ENCODE data around the gene ARHGEF6. TPM values are rescaled to one million over a fixed set of nuclear protein-coding genes. Genes with fewer than 3 reads are reported as not detected.
"Not testable (repeated sequence)": the region's sequence is repeated elsewhere in the genome, so short reads cannot be mapped to it uniquely, and the experiment has no call there.

Gene ARHGEF6
- total RNA-seq, 1 donor from 2014 or later, result 8.7 TPM

DNA sequence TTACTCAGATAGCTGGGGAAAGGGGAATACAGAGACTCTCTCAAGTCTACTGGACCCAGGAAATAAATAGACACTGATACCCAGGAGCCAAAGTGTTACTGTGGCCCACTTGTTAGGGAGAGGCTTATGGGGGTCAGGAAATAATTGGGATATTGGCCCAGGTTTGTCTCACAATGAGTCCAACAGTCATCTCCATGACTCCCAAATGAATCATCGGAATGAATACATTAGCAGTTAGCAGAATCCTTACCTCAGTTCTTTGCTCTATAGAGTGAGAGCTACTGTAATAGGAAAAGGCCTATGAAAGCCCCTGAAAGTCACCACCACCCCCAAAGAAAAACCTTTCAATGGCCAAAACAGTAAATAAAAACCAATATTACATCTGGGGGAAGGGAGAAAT is 42.4 kb upstream of the ARHGEF6 start:
- no peak overlapping the region for H3K4me3 Mint-ChIP-seq (ENCODE audit: unreplicated experiment)
- H3K27ac Mint-ChIP-seq (ENCODE audit: unreplicated experiment), result no peak overlapping the region
- DNase-seq (ENCODE audit: extremely low spot score, unreplicated experiment), result no peak
- TF ChIP-seq, protein P1, sequence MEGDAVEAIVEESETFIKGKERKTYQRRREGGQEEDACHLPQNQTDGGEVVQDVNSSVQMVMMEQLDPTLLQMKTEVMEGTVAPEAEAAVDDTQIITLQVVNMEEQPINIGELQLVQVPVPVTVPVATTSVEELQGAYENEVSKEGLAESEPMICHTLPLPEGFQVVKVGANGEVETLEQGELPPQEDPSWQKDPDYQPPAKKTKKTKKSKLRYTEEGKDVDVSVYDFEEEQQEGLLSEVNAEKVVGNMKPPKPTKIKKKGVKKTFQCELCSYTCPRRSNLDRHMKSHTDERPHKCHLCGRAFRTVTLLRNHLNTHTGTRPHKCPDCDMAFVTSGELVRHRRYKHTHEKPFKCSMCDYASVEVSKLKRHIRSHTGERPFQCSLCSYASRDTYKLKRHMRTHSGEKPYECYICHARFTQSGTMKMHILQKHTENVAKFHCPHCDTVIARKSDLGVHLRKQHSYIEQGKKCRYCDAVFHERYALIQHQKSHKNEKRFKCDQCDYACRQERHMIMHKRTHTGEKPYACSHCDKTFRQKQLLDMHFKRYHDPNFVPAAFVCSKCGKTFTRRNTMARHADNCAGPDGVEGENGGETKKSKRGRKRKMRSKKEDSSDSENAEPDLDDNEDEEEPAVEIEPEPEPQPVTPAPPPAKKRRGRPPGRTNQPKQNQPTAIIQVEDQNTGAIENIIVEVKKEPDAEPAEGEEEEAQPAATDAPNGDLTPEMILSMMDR (IDR thresholded peaks at IDR 0.05), result no peak
- no peaks in the 10 kb centered on the region for H3K4me1 Mint-ChIP-seq (ENCODE audit: unreplicated experiment)
- peaks cover 4% of the 10 kb centered on the region for H3K36me3 Mint-ChIP-seq (ENCODE audit: unreplicated experiment)
- no peaks in the 10 kb centered on the region for H3K27me3 Mint-ChIP-seq (ENCODE audit: unreplicated experiment)
- H3K9me3 Mint-ChIP-seq (ENCODE audit: unreplicated experiment), result peaks cover 25% of the 10 kb centered on the region

DNA sequence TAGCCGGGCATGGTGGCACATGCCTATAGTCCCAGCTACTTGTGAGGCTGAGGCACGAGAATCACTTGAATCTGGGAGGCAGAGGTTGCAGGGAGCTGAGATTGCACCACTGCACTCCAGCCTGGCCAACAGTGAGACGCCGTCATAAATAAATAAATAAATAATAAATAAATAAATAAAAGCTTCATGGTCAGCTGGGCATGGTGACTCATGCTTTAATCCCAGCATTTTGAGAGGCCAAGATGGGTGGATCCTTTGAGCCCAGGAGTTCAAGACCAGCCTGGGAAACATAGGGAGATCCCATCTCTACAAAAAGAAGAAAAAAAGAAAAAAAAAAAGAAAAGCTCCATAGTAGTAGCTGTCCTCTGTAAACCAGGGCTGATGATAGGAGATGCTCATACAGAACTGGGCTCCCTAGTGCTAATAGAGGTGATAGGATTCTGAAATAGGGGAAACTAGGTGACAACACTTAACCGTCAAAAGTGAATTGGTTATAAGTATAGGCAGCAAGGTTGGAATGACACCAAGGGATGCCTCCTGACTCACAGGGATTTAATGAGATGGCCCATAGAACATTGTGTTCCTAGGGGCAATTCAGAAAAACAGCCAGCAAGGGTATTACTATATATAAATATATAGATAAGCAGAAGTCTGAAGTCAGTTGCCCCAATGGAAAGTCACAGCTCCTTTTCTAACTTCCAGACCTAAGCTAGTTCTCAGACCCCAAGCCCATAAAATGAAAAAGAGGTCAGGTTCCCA is 41.8 kb upstream of the ARHGEF6 start:
- H3K9me3 Mint-ChIP-seq (ENCODE audit: unreplicated experiment), result peaks cover 21% of the 10 kb centered on the region
- H3K27me3 Mint-ChIP-seq (ENCODE audit: unreplicated experiment), result no peaks in the 10 kb centered on the region
- DNase-seq (ENCODE audit: extremely low spot score, unreplicated experiment), result no peak
- no peak overlapping the region for H3K4me3 Mint-ChIP-seq (ENCODE audit: unreplicated experiment)
- H3K4me1 Mint-ChIP-seq (ENCODE audit: unreplicated experiment), result no peaks in the 10 kb centered on the region
- TF ChIP-seq, protein P1 (IDR thresholded peaks at IDR 0.05), result no peak
- H3K36me3 Mint-ChIP-seq (ENCODE audit: unreplicated experiment), result peaks cover 4% of the 10 kb centered on the region
- H3K27ac Mint-ChIP-seq (ENCODE audit: unreplicated experiment), result no peak overlapping the region

DNA sequence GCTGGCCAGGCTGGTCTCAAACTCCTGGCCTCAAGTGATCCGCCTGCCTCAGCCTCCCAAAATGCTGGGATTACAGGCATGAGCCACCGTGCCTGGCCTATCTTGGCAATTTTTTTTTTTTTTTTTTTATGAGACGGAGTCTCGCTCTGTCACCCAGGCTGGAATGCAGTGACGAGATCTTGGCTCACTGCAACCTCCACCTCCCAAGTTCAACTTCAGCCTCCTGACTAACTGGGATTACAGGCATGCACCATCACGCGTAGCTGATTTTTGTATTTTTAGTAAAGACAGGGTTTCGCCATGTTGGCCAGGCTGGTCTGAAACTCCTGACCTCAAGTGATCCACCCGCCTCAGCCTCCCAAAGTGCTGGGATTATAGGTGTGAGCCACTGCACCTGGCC is 39.0 kb upstream of the ARHGEF6 start:
- not testable (repeated sequence) for H3K4me1 Mint-ChIP-seq (ENCODE audit: unreplicated experiment); DNase-seq (ENCODE audit: extremely low spot score, unreplicated experiment); H3K36me3 Mint-ChIP-seq (ENCODE audit: unreplicated experiment); H3K27me3 Mint-ChIP-seq (ENCODE audit: unreplicated experiment); H3K4me3 Mint-ChIP-seq (ENCODE audit: unreplicated experiment); H3K27ac Mint-ChIP-seq (ENCODE audit: unreplicated experiment)
- peaks cover 16% of the 10 kb centered on the region for H3K9me3 Mint-ChIP-seq (ENCODE audit: unreplicated experiment)

DNA sequence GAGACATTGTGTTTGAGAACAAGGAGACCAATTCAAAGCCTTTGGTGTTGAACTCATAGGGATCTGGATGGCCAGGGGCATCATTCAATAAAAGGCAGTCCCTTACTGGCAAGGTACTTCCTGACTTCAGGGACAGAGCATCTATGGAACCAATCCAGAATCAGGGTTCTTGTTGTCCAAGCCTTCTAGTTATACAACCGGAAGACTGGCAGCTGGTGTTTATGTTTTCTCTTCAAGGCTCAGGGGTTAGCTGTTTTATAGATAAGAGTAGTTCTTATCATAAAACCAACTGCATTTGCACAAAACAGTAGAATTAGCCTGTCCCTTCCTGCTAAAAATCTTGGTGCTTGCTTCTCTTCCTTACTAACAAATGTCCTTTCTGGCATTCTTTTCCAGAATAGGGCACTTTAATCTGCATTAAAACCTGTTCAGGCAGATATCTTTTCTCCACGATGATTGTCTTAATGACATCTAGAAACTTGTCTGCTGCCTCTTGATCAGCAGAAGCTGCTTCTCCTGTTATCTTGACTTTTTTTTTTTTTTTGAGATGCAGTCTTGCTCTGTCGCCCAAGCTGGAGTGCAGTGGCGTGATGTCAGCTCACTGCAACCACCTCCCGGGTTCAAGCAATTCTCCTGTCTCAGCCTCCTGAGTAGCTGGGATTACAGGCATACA is 38.4 kb upstream of the ARHGEF6 start:
- Mint-ChIP-seq H3K4me3 (ENCODE audit: unreplicated experiment) (no peak overlapping the region), H3K4me1 (ENCODE audit: unreplicated experiment) (no peaks in the 10 kb centered on the region), H3K9me3 (ENCODE audit: unreplicated experiment) (peaks cover 16% of the 10 kb centered on the region), H3K27me3 (ENCODE audit: unreplicated experiment) (no peaks in the 10 kb centered on the region), H3K27ac (ENCODE audit: unreplicated experiment) (no peak overlapping the region), H3K36me3 (ENCODE audit: unreplicated experiment) (peaks cover 4% of the 10 kb centered on the region)
- no peak for DNase-seq (ENCODE audit: extremely low spot score, unreplicated experiment)
- TF ChIP-seq, protein P1 (IDR thresholded peaks at IDR 0.05), result no peak

DNA sequence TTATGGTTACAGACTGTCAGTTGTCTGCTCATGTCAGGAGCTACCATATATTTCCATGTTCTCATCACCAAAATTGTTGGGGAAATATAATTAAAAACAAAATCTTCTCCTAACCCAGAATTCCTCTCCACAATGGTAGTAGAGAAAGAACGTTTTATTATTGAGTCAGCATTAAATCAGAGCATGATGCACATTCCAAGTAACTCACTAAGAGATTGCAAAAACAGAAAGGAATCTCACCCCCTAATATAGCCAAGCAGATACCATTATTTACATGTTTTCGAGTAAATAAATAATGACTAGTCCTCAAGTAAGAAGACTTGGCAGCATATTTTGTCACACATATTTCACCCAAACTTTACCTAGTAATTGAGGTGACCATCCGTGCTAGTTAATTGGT is 36.2 kb upstream of the ARHGEF6 start:
- H3K4me1 Mint-ChIP-seq (ENCODE audit: unreplicated experiment), result no peaks in the 10 kb centered on the region
- DNase-seq (ENCODE audit: extremely low spot score, unreplicated experiment), result no peak
- TF ChIP-seq, protein P1 (IDR thresholded peaks at IDR 0.05), result no peak

More for the DNA sequence above, 36.2 kb upstream of the ARHGEF6 start:
- H3K27me3 Mint-ChIP-seq (ENCODE audit: unreplicated experiment), result no peaks in the 10 kb centered on the region
- H3K9me3 Mint-ChIP-seq (ENCODE audit: unreplicated experiment), result peaks cover 15% of the 10 kb centered on the region
- H3K36me3 Mint-ChIP-seq (ENCODE audit: unreplicated experiment), result peaks cover 4% of the 10 kb centered on the region
- H3K27ac Mint-ChIP-seq (ENCODE audit: unreplicated experiment), result no peak overlapping the region
- no peak overlapping the region for H3K4me3 Mint-ChIP-seq (ENCODE audit: unreplicated experiment)
